Activated CD4-positive, alpha-beta T cell treated with anti-CD3 and anti-CD28 coated beads for 24 hours (primary cell): ENCODE results near the gene TSPAN17.
"Not testable (repeated sequence)": the region's sequence is repeated elsewhere in the genome, so short reads cannot be mapped to it uniquely, and the experiment has no call there.

Experiments used
- DNase-seq, 2 donors: peaks; one replicate each; pipeline ENCODE4 v3.0.0-alpha.2; 2020; ENCODE audit warnings: low read depth in 2 of 2

TSPAN17 gene, protein sequence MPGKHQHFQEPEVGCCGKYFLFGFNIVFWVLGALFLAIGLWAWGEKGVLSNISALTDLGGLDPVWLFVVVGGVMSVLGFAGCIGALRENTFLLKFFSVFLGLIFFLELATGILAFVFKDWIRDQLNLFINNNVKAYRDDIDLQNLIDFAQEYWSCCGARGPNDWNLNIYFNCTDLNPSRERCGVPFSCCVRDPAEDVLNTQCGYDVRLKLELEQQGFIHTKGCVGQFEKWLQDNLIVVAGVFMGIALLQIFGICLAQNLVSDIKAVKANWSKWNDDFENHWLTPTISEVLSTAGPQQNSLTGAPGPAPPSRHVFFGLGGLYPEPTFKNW

DNA sequence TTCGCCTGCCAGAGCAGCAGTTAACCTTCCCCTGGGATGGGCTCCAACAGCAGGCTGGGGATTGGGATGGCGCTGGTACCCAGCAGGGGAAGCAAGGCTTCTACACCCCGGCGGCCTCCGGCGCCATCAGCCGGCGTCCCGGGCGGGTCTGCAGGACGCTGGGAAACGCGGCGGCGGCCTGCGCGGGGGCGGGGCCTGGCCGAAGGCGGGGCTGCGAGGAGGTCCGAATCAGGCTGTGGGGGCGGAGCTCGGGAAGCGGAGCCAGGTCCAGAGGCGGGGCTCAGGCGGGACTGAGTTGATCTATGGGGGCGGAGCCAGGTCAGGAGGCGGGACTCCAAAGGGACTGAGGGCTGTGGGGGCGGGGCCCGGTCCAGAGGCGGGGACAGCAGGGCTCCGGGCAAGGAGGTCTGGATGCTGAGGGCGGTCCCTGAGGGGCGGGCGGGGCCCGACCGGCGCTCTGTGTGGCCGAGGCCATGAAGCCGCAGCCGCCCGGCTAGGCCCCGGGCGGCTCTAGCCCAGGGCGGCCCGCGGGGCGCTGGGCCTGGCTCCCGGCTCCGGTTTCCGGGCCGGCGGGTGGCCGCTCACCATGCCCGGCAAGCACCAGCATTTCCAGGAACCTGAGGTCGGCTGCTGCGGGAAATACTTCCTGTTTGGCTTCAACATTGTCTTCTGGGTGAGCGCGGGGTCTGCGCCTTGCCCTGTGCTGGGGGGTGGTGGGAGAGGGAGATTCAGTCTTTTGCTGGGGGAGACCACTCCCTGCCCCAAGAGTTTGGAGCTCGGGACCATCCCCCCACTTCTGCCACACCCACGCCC is at the start of gene TSPAN17:
TSPAN17 (plus strand) TSS at position 455 of the 813 bp plus-strand sequence; CDS start at position 587, 132 bp downstream.
- DNase-seq, result peak; percentile 99 to 100

- not testable (repeated sequence) for DNase-seq
Measured at GRCh38 chr5:176599749-176600430, 47.4 kb upstream of the TSPAN17 start.

GRCh38 chr5:176601901-176602482 is 45.3 kb upstream of the TSPAN17 start:
- DNase-seq, result no peak

DNA sequence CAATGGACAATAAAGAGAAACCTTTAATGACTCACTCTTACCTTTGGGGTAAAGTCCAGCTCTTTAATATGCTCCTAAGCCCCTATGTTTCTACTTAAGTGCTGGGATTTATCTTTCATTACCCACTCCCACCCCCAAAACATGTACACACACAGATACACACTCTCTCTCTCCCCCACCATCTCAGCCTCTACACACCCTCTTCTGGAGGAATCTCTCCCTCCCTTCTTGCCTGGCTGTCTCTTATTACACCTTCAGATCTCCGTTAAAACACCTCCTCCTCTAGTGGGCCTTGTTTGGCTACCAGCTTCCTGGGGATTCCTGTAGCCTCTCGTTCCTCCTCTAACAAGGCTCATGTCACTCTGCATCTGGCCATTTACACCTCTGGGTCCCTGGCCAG is 44.2 kb upstream of the TSPAN17 start:
- DNase-seq, result no peak

DNA sequence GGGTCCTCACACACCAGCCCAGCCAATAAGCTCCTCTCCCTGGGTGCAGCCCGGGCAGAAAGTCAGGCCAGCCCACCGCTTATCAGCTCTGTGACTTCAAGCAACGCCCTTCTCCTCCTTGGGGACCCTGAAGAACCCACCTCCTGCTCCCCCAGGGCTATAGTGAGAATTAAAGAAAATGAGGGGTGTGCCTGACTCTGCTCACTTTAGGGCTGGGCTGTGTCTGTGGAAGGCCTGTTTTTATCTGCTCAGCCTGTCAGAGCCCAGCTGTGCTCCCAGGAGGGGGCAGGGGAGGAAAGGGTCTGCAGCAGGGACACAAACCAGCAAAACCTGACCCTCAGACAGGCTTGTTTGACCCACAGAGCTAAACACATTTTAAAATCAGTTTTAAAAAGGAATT is 41.3 kb upstream of the TSPAN17 start:
- no peak for DNase-seq

- DNase-seq, result no peak
Measured at GRCh38 chr5:176606875-176607274, 40.4 kb upstream of the TSPAN17 start.

DNA sequence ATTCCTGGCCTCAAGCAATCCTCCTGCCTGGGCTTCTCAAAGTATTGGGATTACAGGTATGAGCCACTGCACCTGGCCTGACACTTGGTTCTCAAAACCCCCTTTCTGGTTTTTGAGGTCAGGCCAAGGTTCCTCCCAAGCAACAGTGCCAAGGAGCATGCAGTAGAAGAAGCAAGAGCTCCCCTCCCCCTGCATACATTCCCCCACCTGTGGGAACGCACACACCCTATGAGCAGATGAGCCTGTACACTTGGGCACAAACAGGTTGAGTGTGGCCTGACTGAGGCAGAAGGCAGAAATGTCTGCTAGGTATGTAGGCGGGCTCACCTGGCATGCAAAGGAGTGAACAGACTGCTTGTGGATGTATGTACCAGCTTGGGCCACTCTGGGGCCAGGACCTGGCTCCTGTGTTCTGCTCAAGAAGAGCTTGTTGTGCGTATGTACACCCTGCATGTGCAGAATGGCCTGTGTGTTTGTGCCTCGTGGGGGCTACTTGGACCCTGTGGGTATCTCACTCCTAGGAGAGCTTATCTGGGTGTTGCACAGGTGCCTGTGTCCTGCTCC is 39.1 kb upstream of the TSPAN17 start:
- DNase-seq, result no peak

DNA sequence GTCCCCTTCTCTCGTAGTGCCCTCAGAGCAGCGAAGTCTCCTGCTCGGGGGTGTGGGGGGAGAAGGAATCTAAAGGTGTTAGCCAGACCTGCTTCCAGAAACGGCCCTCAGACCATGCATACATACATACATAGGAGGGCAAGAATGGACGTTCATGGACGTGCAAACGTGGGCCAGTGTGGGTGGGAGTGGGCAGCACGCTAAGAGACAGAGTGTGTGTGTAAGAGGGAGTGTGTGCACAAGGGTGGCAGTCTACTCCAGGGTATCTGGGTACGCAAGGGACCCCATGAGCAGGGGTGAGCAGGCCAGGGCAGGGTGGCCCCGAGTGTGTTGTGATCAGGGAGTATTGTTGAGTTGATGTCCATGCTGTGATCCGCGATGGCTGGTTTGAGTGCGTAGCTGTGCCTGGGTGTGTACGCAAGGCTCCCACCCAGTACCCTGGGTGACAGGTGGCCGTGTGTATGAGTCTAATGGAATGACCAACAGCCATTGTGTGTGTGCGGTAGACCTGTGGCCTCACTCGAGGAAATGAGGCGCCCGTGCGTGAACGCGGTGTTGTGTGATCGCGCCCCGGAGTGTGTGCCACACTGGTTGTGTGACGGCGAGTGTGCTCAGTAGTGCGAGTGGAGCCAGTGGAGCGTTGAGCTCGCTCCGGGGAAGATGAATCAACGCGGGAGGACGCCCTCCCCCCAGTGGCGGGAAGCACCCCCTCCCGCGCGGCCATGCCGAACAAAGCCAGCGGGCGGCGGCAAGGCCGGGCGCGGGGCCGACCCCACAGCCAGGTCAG is 38.2 kb upstream of the TSPAN17 start:
- no peak for DNase-seq

DNA sequence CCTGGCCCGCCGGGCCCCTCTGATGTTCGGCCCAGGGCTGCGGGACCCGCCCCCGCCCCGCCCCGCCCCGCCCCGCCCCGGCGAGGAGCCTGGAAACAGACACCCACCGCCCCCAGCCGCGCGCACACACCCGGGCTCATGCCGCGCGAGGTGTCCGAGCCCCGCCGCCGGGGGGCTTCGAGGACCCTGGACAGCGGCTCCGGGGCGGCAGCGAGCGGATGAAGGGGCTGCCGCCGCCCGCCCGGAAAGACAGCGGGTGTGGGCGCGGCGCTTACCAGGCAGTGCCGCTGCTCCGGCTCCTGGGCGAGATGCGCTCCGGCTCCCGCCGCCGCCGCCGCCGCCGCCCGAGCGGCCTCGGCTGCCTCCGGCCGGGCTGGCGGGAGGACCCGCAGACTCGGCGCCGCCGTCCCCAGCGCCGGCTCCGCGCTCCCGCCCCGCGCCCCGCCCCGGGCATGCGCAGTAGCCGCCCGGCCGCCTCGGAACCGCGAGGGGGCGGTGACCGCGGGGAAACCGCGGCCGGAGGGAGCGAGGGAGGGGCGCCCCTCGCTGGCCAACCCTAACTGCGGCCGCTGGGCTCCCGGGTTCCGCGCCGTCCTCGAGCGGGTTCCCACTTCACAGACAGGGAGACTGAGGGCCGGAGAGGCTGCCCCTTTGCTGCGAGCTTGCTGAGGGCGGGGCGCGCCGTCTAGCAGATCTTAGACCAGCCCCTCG is 37.4 kb upstream of the TSPAN17 start, which contains the start of gene GPRIN1:
GPRIN1 (minus strand) TSS at position 433 of the 711 bp plus-strand sequence. CDS start 10,322 bp downstream, outside the sequence.
- peak; percentile 39 to 45 for DNase-seq

DNA sequence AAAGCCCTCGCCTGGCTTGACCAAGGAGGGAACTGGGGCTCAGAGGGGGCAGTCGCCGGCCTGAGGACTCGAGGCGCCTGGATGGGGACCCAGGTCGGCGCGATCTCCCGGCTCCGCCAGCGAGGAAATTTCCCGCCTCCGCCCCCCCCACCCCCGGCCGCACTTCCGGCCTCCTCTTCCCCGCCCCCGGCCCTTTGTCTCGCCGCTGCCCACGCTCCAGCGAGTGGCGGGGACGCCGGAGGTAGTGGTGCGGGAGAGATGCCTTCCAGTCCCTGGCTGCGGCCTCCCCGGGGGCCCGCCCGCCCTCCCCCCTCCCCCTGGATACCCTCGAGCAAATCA is 36.9 kb upstream of the TSPAN17 start:
- DNase-seq, result no peak

DNA sequence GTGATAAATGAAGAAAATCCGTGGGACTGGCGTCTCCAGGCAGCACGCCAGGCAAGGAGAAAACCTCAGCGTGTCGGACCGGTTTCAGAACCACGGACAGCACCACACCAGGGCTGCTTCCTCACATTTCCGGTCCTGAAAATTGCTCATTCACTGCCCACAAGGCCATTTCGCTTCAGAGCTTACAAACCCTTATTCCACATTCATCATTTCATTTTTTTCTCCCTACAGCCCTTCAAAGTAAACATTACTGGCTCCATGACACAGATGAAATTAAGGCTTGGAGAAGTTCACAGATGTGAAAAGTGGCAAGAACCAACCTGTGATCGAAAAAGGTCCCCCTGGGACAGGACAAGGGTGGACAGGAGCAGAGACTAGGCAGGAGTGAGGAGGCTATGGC is 35.8 kb upstream of the TSPAN17 start:
- DNase-seq, result peak in 1 of 2 donors; percentile 43

DNA sequence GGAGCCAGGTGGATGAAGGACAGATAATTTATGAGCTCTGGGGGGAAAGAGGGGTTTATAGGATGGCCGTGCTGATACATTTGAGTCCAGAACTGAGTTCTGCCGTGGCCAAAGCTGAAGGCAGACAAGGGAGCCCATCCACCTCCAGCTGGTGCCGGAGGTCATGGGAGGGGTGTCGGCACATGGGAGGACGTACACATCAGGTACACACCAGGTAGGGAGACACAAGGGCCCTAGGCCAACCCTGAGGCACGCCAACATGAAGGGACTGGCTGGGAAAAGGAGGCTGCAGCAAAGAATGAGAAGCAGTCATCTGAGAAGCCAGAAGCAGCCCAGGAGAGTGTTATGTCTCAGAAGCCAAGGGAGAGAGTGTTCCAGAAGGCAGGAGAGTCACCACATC is 35.3 kb upstream of the TSPAN17 start:
- DNase-seq, result no peak

DNA sequence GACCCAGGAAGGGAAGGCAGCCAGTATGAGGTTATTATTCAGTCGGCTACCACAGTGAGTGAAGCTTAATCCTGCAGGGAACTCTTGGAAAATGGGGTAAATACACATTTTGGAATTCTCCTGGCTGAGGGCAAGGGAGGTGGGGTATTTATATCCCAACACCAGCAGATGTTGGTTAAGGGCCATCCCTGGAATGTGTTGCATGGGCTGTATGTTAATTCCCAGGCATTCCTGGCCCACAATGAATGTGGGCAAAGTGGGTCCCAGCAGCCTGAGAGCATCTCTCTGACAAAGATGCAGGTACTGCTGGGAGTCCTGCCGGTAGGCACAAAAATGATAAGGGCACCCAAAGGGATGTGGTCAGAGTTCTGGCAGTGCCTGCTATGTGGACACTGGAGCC is 34.4 kb upstream of the TSPAN17 start:
- DNase-seq, result no peak

GRCh38 chr5:176614805-176615478 is 32.3 kb upstream of the TSPAN17 start:
- DNase-seq, result no peak

DNA sequence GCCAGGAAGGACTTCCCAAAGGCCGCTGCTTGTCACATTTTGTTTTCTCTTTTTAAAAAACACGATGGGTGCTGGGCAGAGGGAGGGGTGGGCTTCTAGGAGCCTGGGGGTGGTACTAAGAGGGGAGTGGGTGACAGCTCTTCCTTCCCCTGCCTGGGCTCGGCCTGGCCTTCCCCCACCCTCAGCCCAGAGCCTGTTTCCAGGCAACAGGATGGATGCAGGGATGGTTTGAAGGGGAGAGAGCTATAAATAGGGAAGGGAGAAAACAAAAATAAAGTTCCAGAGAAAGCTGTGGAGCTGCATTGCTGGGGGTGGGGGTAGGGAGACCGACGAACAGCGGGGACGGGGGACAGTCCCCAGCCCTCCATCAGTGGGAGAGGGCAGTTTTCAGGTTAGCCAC is 30.8 kb upstream of the TSPAN17 start:
- no peak for DNase-seq

DNA sequence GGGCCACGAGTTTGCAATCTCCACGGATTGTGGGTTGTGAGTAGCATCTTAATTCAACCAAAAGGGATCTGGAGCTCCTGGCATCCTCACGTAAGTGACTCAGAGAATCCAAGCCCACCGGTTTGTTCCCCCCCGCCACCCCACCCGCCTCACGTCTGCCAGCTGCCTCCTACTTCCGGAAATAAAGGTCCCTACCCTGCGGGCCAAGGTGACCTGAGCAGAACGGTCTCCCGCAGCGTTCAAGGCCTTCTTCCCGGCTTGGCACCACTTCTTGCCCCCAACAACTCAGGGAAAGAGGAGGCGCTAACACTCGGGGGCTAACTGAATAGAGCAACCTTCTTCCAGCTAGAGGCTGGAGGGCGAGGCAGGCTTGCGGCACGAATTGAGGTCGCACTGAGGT is 28.5 kb upstream of the TSPAN17 start:
- no peak for DNase-seq

GRCh38 chr5:176619203-176619568 is 28.1 kb upstream of the TSPAN17 start:
- DNase-seq, result peak; percentile 61 to 76

DNA sequence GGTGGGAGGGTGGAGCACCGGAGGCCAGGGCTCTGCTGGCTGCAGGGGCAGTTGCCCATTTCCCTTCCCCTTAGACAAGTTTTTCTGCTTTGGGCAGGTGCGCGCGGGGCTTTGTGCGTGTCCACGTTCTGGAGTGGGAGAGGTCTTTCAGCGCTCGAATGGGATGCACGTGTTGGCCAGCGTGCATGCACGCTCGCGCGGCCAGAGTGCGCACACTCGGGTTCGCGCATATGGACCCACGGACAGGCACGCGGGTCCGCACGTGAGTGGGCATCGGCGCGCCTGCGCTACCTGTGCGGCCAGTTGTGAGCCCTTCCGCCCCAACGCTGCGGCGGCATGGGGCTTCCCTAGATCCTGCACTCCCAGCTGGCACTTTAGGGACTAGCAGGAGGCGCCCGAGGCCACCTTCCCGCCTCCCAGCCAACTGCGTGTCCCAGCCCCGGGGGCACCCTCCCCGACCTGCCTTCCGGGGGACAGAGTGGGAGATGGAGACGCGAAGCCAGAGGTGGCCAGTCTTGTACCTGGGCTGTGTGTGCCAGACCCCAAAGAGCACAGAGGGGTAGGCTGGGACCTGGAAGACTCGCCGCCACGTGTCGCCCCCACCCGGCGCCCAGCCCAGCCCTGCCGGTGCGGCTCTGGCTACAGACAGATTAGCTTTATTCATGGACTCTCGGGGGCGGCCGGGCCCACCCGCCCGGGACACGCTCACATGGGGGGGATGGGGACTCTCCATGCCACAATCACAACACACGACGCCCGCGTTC is 27.5 kb upstream of the TSPAN17 start:
- DNase-seq, result no peak
